CD4-positive, alpha-beta T cell treated with Interleukin-21 for 1 hour (primary cell): ENCODE data around the gene PERCC1.
"Not testable (repeated sequence)": the region's sequence is repeated elsewhere in the genome, so short reads cannot be mapped to it uniquely, and the experiment has no call there.

Experiments
- DNase-seq: peaks from one replicate; pipeline ENCODE4 v3.0.0-alpha.2; 2020

Gene PERCC1

GRCh38 chr16:1435921-1436697 is 5.2 kb downstream of the PERCC1 start:
- DNase-seq: no peak

- DNase-seq: no peak
Measured at GRCh38 chr16:1436731-1437355, 6.0 kb downstream of the PERCC1 start.

- no peak for DNase-seq
Measured at GRCh38 chr16:1437606-1438005, 6.7 kb downstream of the PERCC1 start.

- DNase-seq: no peak
Measured at GRCh38 chr16:1438229-1439057, 7.6 kb downstream of the PERCC1 start.

- DNase-seq: no peak
Measured at GRCh38 chr16:1439058-1439698, 8.3 kb downstream of the PERCC1 start.

GRCh38 chr16:1439699-1440074 is 8.8 kb downstream of the PERCC1 start:
- DNase-seq: not testable (repeated sequence)

- no peak for DNase-seq
Measured at GRCh38 chr16:1441391-1441829, 10.5 kb downstream of the PERCC1 start.

GRCh38 chr16:1442697-1443096 is 11.8 kb downstream of the PERCC1 start:
- DNase-seq: no peak

- no peak for DNase-seq
Measured at GRCh38 chr16:1443403-1443973, 12.6 kb downstream of the PERCC1 start.

- DNase-seq: no peak
Measured at GRCh38 chr16:1443980-1444729, 13.3 kb downstream of the PERCC1 start, which contains the start of gene CCDC154. CCDC154 (minus strand) TSS chr16:1444556; CDS start chr16:1444322, 234 bp downstream.

GRCh38 chr16:1444730-1445517 is 14.0 kb downstream of the PERCC1 start:
- DNase-seq: no peak

GRCh38 chr16:1445518-1446203 is 14.8 kb downstream of the PERCC1 start:
- DNase-seq: no peak

GRCh38 chr16:1446296-1447080 is 15.6 kb downstream of the PERCC1 start:
- no peak for DNase-seq

GRCh38 chr16:1447965-1448364 is 17.1 kb downstream of the PERCC1 start:
- DNase-seq: no peak

- DNase-seq: no peak
Measured at GRCh38 chr16:1448536-1449116, 17.7 kb downstream of the PERCC1 start.

- DNase-seq: no peak
Measured at GRCh38 chr16:1449201-1449788, 18.4 kb downstream of the PERCC1 start.

- DNase-seq: no peak
Measured at GRCh38 chr16:1450218-1450617, 19.3 kb downstream of the PERCC1 start.

- DNase-seq: no peak
Measured at GRCh38 chr16:1450841-1451240, 20.0 kb downstream of the PERCC1 start.
